ENCODE results near the gene ICE1. TPM values are rescaled to one million over a fixed set of nuclear protein-coding genes. Genes with fewer than 3 reads are reported as not detected.

The ICE1 gene
- total RNA-seq, 1 experiment from 2014 or later = 48.9 TPM

DNA sequence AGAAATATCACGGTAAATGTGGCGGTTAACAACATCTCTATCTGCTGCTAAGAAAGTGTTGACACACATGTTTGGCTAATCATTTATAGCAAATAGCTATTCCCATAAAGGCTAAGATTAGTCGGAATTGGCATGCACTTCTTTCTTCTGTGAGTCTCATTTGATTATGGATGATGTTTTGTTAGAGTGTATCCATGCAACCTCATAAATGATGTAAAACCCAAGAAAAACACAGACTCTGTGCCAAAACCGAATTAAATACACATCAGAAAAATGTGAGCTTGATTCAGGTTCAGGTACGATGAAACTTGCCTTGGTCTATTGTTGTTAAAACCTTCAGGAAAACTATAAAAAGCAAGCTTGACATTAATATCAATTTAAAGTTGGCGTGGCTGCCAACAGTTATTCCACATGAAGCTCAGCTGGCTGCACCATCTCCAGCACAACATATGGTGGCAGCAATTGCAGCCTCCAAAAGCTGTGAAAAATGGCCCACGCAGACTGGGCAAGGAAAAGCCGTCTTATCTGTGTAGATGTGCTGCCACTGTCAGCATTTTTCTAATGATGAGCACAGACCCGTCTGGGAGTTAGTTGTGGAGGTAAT is 41.1 kb upstream of the ICE1 start:
- ATAC-seq (no peak), DNase-seq (ENCODE audit: low spot score) (no peak)
- H3K36me3 Mint-ChIP-seq = peaks cover 23% of the 10 kb centered on the region
- no peak overlapping the region for H3K27ac Mint-ChIP-seq
- TF ChIP-seq TEAD1 (CRISPR knock-in tag; IDR thresholded peaks at IDR 0.05) (no peak), NR1H2 (CRISPR knock-in tag; IDR thresholded peaks at IDR 0.05) (no peak), NFYB (CRISPR knock-in tag; conservative IDR thresholded peaks at IDR 0.05; ENCODE audit: low read depth) (no peak), GABPB1 (CRISPR knock-in tag; IDR thresholded peaks at IDR 0.05) (no peak), ETV6 (CRISPR knock-in tag; IDR thresholded peaks at IDR 0.05) (no peak), ZNF232 (CRISPR knock-in tag; IDR thresholded peaks at IDR 0.05) (no peak), RORB (CRISPR knock-in tag; IDR thresholded peaks at IDR 0.05) (no peak), ZNF423 (CRISPR knock-in tag; IDR thresholded peaks at IDR 0.05) (no peak), EMX1 (CRISPR knock-in tag; IDR thresholded peaks at IDR 0.05) (no peak), NR3C1 (CRISPR knock-in tag; conservative IDR thresholded peaks at IDR 0.05; ENCODE audit: low read depth) (no peak), ZNF671 (CRISPR knock-in tag; IDR thresholded peaks at IDR 0.05) (no peak), OVOL2 (CRISPR knock-in tag; IDR thresholded peaks at IDR 0.05; ENCODE audit: borderline replicate concordance) (no peak)
- TF ChIP-seq, protein P1, sequence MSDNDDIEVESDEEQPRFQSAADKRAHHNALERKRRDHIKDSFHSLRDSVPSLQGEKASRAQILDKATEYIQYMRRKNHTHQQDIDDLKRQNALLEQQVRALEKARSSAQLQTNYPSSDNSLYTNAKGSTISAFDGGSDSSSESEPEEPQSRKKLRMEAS (CRISPR knock-in tag; IDR thresholded peaks at IDR 0.05) = no peak
- TF ChIP-seq, protein P2, sequence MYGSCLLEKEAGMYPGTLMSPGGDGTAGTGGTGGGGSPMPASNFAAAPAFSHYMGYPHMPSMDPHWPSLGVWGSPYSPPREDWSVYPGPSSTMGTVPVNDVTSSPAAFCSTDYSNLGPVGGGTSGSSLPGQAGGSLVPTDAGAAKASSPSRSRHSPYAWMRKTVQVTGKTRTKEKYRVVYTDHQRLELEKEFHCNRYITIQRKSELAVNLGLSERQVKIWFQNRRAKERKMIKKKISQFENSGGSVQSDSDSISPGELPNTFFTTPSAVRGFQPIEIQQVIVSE (CRISPR knock-in tag; IDR thresholded peaks at IDR 0.05; ENCODE audit: borderline replicate concordance) = no peak
- TF ChIP-seq, protein P3, sequence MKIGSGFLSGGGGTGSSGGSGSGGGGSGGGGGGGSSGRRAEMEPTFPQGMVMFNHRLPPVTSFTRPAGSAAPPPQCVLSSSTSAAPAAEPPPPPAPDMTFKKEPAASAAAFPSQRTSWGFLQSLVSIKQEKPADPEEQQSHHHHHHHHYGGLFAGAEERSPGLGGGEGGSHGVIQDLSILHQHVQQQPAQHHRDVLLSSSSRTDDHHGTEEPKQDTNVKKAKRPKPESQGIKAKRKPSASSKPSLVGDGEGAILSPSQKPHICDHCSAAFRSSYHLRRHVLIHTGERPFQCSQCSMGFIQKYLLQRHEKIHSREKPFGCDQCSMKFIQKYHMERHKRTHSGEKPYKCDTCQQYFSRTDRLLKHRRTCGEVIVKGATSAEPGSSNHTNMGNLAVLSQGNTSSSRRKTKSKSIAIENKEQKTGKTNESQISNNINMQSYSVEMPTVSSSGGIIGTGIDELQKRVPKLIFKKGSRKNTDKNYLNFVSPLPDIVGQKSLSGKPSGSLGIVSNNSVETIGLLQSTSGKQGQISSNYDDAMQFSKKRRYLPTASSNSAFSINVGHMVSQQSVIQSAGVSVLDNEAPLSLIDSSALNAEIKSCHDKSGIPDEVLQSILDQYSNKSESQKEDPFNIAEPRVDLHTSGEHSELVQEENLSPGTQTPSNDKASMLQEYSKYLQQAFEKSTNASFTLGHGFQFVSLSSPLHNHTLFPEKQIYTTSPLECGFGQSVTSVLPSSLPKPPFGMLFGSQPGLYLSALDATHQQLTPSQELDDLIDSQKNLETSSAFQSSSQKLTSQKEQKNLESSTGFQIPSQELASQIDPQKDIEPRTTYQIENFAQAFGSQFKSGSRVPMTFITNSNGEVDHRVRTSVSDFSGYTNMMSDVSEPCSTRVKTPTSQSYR (CRISPR knock-in tag; IDR thresholded peaks at IDR 0.05) = no peak
- TF ChIP-seq, protein P4, sequence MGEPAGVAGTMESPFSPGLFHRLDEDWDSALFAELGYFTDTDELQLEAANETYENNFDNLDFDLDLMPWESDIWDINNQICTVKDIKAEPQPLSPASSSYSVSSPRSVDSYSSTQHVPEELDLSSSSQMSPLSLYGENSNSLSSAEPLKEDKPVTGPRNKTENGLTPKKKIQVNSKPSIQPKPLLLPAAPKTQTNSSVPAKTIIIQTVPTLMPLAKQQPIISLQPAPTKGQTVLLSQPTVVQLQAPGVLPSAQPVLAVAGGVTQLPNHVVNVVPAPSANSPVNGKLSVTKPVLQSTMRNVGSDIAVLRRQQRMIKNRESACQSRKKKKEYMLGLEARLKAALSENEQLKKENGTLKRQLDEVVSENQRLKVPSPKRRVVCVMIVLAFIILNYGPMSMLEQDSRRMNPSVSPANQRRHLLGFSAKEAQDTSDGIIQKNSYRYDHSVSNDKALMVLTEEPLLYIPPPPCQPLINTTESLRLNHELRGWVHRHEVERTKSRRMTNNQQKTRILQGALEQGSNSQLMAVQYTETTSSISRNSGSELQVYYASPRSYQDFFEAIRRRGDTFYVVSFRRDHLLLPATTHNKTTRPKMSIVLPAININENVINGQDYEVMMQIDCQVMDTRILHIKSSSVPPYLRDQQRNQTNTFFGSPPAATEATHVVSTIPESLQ (CRISPR knock-in tag; IDR thresholded peaks at IDR 0.05) = no peak
- TF ChIP-seq, protein P5, sequence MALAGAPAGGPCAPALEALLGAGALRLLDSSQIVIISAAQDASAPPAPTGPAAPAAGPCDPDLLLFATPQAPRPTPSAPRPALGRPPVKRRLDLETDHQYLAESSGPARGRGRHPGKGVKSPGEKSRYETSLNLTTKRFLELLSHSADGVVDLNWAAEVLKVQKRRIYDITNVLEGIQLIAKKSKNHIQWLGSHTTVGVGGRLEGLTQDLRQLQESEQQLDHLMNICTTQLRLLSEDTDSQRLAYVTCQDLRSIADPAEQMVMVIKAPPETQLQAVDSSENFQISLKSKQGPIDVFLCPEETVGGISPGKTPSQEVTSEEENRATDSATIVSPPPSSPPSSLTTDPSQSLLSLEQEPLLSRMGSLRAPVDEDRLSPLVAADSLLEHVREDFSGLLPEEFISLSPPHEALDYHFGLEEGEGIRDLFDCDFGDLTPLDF (CRISPR knock-in tag; IDR thresholded peaks at IDR 0.05) = no peak
- TF ChIP-seq, protein P6, sequence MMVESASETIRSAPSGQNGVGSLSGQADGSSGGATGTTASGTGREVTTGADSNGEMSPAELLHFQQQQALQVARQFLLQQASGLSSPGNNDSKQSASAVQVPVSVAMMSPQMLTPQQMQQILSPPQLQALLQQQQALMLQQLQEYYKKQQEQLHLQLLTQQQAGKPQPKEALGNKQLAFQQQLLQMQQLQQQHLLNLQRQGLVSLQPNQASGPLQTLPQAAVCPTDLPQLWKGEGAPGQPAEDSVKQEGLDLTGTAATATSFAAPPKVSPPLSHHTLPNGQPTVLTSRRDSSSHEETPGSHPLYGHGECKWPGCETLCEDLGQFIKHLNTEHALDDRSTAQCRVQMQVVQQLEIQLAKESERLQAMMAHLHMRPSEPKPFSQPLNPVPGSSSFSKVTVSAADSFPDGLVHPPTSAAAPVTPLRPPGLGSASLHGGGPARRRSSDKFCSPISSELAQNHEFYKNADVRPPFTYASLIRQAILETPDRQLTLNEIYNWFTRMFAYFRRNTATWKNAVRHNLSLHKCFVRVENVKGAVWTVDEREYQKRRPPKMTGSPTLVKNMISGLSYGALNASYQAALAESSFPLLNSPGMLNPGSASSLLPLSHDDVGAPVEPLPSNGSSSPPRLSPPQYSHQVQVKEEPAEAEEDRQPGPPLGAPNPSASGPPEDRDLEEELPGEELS (CRISPR knock-in tag; IDR thresholded peaks at IDR 0.05) = no peak
- peaks cover 40% of the 10 kb centered on the region for H3K4me1 Mint-ChIP-seq
- ChIA-PET POLR2A (no interaction called here), CTCF (interaction anchor here (1.4 kb wide), 1 partner anchor 13 kb away, joined by 4 read pairs; no protein-coding TSS in a partner anchor)
- H3K4me3 Mint-ChIP-seq = no peak overlapping the region
- H3K9me3 Mint-ChIP-seq = peaks cover 35% of the 10 kb centered on the region
- no peaks in the 10 kb centered on the region for H3K27me3 Mint-ChIP-seq (ENCODE audit: low read depth)

Data from WTC11 (cell line).